ENCODE results near the gene HRH3.

GRCh38 chr20:62262064-62262463 is 42.0 kb upstream of the HRH3 start:
- TF ChIP-seq CTCF (IDR thresholded peaks at IDR 0.05) (no peak), POLR2AphosphoS5 (IDR thresholded peaks at IDR 0.05) (no peak)
